Measurements from ENCODE around the gene RIC8A.
"Not testable (repeated sequence)": the region's sequence is repeated elsewhere in the genome, so short reads cannot be mapped to it uniquely, and the experiment has no call there.

DNA sequence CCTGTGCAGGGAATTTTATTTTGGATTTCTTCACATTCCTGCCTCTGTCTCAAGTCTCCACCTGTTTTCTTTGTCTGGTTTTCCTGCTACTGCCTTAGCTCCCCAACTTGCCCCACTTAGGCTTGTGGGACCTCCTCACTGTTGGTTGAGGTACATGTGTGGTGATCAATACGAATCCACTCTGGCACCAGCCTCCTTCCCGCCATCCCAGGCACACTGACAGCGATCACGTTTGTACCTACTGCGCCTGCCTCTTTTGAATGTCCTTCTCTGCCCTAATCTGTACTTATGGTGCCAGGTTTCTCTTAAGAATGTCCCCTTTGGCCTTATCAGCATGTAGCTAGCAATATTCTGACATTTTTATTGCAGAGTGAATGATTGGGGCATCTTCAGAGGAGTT lies 17.0 kb upstream of the RIC8A start:
- TF ChIP-seq, protein P1, sequence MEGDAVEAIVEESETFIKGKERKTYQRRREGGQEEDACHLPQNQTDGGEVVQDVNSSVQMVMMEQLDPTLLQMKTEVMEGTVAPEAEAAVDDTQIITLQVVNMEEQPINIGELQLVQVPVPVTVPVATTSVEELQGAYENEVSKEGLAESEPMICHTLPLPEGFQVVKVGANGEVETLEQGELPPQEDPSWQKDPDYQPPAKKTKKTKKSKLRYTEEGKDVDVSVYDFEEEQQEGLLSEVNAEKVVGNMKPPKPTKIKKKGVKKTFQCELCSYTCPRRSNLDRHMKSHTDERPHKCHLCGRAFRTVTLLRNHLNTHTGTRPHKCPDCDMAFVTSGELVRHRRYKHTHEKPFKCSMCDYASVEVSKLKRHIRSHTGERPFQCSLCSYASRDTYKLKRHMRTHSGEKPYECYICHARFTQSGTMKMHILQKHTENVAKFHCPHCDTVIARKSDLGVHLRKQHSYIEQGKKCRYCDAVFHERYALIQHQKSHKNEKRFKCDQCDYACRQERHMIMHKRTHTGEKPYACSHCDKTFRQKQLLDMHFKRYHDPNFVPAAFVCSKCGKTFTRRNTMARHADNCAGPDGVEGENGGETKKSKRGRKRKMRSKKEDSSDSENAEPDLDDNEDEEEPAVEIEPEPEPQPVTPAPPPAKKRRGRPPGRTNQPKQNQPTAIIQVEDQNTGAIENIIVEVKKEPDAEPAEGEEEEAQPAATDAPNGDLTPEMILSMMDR (IDR thresholded peaks at IDR 0.05) = not testable (repeated sequence)
- not testable (repeated sequence) for TF ChIP-seq POLR2AphosphoS5, POLR2A (IDR thresholded peaks at IDR 0.05)

Measured in sigmoid colon (tissue), 4 donors.